HG03108 (cell line): ENCODE results near the gene ZNF92.
"Not testable (repeated sequence)": the region's sequence is repeated elsewhere in the genome, so short reads cannot be mapped to it uniquely, and the experiment has no call there.

ENCODE experiments used
- ATAC-seq: cut with Tn5 transposase; IDR thresholded peaks from one replicate; pipeline ENCODE4 v1.9.1; 2021; ENCODE audit warnings: moderate library complexity; ENCODE audit not compliant: unreplicated experiment

ZNF92 gene

GRCh38 chr7:65423286-65423685 lies 49.6 kb downstream of the ZNF92 start:
- ATAC-seq: not testable (repeated sequence)

GRCh38 chr7:65429642-65430343 lies 56.1 kb downstream of the ZNF92 start:
- ATAC-seq: no peak

DNA sequence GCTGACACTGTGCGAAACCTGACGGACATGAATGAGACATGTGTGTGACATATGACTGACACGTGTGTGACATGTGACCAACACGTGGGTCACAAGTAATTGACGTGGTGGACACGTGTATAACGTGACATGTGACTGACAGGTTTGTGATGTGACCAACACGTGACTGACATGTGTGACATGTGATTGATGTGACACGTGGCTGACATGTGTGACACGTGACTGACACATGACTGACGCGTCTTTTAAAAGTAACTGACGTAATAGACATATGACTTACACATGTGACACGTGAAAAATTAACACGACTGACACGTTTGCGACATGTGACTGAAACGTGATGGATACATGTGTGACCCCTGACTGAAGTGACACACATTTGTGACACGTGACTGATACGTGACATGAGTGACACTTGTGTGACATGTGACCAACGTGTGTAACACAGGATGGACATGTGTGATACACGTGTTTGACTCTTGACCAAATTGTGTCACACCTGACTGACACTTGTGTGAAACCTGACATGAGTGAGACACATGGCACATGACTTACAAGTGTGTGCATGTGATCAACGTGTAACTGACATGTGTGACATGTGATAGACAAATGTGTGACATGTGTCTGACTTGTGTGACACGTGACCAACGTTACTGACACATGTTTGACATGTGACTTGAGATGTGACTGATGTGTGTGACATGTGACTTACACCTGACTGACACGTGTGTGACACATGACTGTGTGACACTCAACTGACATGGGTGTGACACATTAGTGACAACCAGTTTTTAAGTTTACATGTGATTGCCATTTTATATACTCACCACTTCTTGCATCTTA lies 56.9 kb downstream of the ZNF92 start:
- no peak for ATAC-seq

- no peak for ATAC-seq
These were observed 60.7 kb downstream of the ZNF92 start for GRCh38 chr7:65434307-65434706.

DNA sequence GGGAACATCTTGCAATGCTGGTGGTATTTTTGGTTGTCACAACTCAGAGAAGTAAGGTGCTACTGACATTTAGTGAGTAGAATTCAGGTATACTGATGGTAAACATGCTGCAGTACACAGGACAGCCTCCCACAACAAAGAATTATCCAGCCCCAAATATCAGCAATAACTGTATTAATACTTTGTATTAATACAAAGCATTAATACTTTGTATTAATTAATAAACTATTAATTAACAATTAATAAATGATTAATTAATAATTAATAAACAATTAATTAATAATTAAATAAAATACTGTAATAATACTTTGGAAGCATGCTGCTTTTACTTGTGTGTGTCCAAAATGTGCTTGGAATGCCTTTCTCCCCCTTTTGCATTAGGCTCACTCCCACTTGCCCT lies 62.5 kb downstream of the ZNF92 start:
- no peak for ATAC-seq

DNA sequence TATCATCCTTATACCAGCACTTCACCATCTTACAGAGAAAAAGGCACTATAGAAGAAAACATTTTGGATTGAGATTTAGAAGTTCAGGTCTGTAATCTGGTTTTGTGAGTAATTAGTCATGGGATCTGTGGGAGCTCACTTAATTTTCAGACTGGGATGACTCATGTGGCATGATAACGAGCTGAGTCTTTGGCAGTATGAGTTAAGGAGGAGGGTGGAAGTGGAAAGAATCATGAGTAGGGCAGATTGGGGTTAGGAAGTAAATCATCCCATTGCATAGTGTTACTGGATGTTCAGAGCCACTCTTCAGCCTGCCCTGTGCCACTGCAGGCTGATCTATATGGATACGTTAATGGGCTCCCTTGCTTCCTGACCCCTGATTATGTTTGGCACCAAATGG lies 64.9 kb downstream of the ZNF92 start:
- no peak for ATAC-seq

DNA sequence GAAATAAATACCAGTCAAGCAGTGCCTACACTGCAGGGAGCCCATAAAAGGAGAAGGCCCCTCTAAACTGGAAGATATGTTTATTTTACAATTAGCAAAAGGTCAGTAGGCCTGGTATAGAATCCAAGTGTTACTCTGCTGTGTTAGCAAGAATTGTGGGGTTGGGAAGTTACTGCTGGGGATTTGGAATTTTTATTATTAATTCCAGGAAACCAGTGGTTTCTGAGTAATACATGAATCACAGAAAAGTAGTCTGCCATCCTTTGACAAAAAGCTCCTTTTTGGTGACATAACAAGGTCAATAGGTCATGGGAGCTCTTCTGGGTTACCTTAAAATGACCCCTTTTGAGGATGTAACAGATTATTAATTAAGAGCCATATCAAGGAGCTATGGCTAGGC lies 67.4 kb downstream of the ZNF92 start:
- no peak for ATAC-seq

- ATAC-seq: no peak
These were observed 70.7 kb downstream of the ZNF92 start for GRCh38 chr7:65444205-65444842.

DNA sequence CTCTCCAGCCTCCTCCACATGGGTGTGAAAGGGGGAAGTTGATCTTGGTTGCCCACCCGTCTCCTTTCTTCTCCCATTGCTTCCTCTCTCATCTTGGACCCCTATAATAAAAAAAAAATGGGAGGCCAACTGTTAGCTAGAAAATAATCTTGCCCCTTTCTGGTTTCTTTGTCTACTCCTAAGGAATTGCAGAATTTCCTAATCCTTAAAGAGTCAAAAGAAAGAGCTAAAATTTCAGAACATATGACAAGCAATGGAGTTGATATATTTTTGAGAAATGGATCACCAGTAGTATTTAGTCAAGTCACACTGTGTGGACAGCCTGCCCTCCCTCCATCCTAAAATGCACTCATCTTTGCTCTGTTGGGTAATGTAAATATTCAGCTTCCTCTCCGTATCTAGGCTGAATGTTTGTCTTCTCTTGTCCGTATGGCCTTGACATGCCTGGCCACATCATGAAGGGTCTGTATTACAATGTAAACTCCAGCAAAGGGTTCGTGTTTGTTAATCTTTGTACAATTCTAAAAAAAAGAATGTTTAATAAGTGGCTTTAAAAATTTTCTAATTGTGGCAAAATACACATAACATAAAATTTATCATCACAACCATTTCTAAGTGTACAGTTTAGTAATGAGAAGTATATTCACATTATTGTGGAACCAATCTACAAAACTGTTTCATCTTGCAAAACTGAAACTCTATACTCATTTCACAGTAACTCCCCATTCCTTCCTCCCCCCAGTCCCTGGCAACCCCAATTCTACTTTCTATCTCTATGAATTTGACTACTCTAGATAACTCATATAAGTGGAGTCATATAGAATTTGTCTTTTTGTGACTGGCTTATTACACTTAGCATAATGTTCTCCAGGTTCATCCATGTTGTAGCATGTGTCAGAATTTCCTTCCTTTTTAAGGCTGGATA lies 71.5 kb downstream of the ZNF92 start:
- no peak for ATAC-seq

- not testable (repeated sequence) for ATAC-seq
These were observed 73.4 kb downstream of the ZNF92 start for GRCh38 chr7:65447041-65447440.

DNA sequence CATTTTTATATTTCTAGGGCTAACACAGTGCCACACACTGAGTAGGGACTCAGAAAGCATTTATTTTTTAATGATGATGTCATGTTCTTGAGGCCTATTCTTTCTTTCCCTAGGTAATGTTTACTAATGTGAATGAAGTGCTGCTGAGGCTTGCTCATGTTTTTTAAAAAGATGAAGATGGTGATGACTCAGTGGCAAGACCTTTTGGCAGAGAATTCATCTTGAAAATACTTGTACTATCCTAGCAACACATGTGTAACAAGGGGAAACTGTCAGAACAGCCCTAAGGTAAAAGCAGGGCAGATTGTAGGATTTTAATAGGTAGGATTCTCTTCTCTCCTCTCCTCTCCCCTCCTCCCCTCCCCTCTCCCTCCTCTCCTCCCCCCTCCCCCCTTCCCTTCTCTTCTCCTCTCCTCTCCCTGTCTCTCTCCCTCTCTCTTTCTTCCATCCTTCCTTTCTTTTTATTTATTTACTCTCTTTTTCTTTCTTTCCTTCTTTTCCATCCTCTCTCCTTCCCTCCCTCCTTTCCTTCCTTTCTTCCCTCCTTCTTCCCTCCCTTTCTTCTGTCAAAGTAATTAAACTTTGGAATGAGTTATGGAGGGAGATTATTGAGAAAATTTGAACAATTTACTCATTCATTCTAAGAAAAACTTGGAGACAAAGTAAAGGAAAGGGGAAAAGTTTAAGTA lies 75.3 kb downstream of the ZNF92 start:
- ATAC-seq: no peak

- no peak for ATAC-seq
These were observed 75.8 kb downstream of the ZNF92 start for GRCh38 chr7:65449505-65449852.
